ENCODE results near the gene OR4B1.
"Not testable (repeated sequence)": the region's sequence is repeated elsewhere in the genome, so short reads cannot be mapped to it uniquely, and the experiment has no call there.

Gene OR4B1

GRCh38 chr11:48216510-48216909, at the start of gene OR4B1:
OR4B1 (plus strand) TSS chr11:48216810; CDS start chr11:48216810, 0 bp downstream.
- no peak for DNase-seq

- DNase-seq = no peak
These were observed 49.2 kb upstream of the OR4B1 start for GRCh38 chr11:48167380-48167779.

- no peak for DNase-seq
These were observed 47.8 kb upstream of the OR4B1 start for GRCh38 chr11:48168815-48169214.

- DNase-seq = no peak
These were observed 47.4 kb upstream of the OR4B1 start for GRCh38 chr11:48169259-48169658.

GRCh38 chr11:48169717-48170116, 46.9 kb upstream of the OR4B1 start:
- DNase-seq = no peak

- DNase-seq = no peak
These were observed 46.1 kb upstream of the OR4B1 start for GRCh38 chr11:48170241-48171233.

- peak; percentile 50 to 65 for DNase-seq
These were observed 43.6 kb upstream of the OR4B1 start for GRCh38 chr11:48172818-48173609.

- DNase-seq = no peak
These were observed 38.9 kb upstream of the OR4B1 start for GRCh38 chr11:48177661-48178060.

- DNase-seq = no peak
These were observed 36.0 kb upstream of the OR4B1 start for GRCh38 chr11:48180627-48181026.

- DNase-seq = no peak
These were observed 33.6 kb upstream of the OR4B1 start for GRCh38 chr11:48182860-48183526.

GRCh38 chr11:48184452-48184851, 32.2 kb upstream of the OR4B1 start:
- peak in 1 of 2 experiments; percentile 2 for DNase-seq

GRCh38 chr11:48190906-48191654, 25.5 kb upstream of the OR4B1 start:
- not testable (repeated sequence) for DNase-seq

- no peak for DNase-seq
These were observed 22.7 kb upstream of the OR4B1 start for GRCh38 chr11:48193876-48194275.

GRCh38 chr11:48207881-48208280, 8.7 kb upstream of the OR4B1 start:
- no peak for DNase-seq

GRCh38 chr11:48210052-48210451, 6.6 kb upstream of the OR4B1 start:
- DNase-seq = peak in 1 of 2 experiments; percentile 7

- DNase-seq = no peak
These were observed 12.2 kb downstream of the OR4B1 start for GRCh38 chr11:48228761-48229160.

- DNase-seq = not testable (repeated sequence)
These were observed 13.4 kb downstream of the OR4B1 start for GRCh38 chr11:48230057-48230456.

GRCh38 chr11:48237727-48238126, 21.1 kb downstream of the OR4B1 start:
- DNase-seq = no peak

- DNase-seq = no peak
These were observed 25.9 kb downstream of the OR4B1 start for GRCh38 chr11:48242501-48242900.

GRCh38 chr11:48244804-48245203, 28.2 kb downstream of the OR4B1 start, which contains the start of gene OR4X2:
OR4X2 (plus strand) TSS chr11:48245104; CDS start chr11:48245104, 0 bp downstream.
- no peak for DNase-seq

GRCh38 chr11:48248902-48249301, 32.3 kb downstream of the OR4B1 start:
- DNase-seq = no peak

GRCh38 chr11:48261600-48261999, 45.0 kb downstream of the OR4B1 start:
- DNase-seq = no peak

Data from SHP77 (cell line).